GM10266 (cell line): ENCODE results near the gene ESAM.
A peak's percentile ranks its signal among the peaks of the same experiment; 100 is the strongest.

Source experiments
- DNase-seq: peaks from one replicate; pipeline ENCODE4 v3.0.0; 2012; ENCODE audit errors: extremely low spot score
- CTCF ChIP-seq: IDR thresholded peaks from 2 replicates; pipeline ENCODE4 v1.5.1; 2012; ENCODE audit warnings: mild to moderate bottlenecking, low read depth; ENCODE audit not compliant: control insufficient read depth, insufficient read depth; ENCODE audit errors: missing control alignments

Gene ESAM

DNA sequence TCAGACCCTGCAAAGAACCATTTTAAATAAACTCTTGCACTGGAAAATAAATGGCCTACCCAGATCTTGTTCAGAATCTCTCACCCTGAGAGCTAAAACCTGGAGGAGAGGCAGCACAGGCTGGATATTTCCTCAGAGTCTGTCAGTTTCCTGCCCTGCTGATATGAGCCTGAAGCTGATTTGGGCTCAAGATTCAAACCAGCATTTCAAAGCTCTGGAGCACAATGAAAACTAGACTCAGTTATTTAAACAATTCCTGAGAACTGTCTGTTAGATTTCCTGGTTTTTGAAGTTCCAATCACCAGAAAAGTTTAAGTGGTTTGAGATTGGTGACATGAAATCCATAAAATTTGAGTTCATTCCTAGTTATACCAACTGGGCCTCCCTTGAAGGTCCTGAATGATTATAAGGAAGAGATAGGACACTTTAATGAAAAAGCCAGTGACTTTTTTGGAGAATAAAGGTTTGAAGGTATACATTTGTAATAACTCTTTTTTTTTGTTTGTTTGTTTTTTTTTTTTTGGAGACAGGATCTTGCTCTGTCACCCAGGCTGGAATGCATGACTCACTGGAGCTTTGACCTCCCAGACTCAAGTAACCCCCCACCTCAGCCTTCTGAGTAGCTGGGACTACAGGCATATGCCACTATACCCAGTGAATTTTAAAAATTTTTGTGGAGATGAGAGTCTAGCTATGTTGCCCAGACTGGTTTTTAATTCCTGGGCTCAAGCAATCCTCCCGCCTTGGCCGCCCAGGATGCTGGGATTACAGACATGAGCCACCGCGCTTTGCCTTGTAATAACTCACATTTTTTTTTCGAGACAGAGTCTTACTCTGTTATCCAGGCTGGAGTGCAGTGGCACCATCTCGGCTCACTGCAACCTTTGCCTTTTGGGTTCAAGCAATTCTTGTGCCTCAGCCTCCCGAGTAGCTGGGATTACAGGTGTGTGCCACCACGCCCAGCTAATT lies 8.0 kb upstream of the ESAM start:
- no peak for TF ChIP-seq CTCF
- no peak for DNase-seq

DNA sequence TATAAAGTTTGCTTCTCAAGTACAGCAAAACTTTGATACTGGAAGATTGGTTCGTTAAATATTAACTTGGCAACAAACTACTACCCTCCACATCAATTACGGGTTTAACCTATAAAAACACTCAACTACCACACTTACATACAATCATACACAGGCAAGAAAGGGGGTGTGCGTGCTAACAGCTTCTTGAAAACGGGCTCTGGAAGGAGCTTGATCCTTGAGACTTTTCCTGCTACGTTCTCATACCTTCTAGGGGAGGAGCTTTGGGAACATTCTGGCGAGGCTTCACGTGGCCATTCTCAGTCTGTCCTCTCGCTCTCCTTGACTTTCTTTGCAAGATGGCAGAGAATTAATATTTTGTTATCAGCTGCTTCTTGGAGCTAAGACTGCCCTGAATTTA lies 6.8 kb upstream of the ESAM start:
- no peak for DNase-seq
- TF ChIP-seq CTCF: no peak

DNA sequence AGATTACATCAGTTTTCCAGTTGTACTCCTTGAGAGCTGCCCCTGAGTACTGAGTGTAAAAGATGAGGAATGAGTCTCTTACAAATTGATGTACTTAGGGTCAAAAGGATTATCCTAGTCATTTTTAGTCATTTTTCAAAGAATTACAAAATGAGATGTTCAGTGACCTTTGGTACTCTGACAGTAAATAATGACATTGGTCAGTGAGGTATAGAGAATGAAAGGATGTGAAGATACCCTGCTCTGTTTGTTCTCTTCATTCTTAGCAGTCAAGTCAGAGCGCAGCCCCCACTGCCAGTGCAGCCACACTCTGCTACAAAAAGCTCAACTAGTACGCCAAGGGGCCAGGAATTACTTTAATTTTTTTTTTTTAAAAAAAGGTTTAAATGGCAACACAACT lies 4.1 kb upstream of the ESAM start:
- no peak for DNase-seq
- TF ChIP-seq CTCF: no peak

DNA sequence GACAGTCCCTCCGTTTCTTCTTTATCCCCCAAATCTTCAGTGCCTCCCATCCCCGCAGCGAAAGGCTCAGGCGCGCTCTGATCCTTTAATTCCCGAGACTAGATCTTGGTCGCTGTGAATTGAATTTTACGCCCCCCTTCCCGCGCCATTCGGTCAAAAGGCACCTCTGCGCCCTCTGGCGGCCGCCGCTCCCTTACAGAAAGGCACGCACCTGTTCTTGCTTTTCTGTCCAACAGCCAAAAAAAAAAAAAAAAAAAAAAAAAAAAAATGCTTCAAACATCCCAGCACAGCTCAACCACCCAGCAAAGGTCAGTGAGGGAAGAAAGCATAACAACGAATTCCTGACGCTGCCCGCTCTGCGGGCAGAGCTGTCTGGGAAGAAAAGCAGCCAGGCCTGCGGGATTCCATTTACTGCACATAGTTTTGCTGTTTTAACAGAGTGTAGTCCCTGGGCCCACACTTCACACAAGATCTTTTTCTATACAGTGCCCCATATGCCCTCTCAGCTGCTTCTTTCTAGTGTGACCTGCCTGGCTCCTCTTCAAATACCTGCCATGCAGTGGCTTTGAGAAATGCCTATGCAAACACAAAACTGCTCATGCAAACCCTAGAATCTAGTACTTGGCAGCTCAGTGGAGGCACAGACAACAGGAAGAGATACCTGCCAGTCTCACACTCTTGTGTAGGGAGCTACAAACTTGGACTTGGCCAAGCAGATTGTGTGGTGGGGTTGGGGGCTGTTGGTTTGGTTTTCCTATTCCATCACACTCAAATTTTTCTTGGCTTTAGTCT lies 1.3 kb upstream of the ESAM start:
- peak; percentile 74 for DNase-seq
- peak; percentile 83 for TF ChIP-seq CTCF

DNA sequence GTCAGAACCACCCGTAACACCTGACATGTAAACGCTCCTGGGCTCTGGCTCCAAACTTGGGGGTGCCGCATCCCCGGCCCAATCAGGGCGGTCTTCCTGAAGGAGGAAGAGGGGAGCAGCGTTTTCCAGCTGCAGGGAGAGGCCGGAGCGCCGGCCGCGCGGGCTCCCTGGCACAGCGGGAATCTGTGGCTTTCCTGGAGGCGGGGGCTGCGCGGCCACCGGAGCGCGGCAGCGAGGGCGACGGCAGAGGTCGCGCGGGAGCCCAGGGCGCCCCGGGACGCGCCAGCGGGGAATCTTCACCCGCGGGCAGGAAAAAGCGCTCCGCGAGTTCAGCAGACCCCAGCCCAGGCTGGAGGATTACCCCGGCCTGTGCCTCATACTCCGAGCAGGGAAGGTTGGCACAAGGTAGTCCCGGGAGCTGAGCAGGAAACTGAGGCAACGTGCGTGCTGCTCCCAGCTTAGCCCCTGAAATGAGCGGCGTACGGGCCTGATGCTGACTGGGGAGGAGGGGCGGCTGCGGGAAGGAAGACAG lies 600 bp upstream of the ESAM start:
- no peak for DNase-seq
- no peak for TF ChIP-seq CTCF

- peak; percentile 59 for DNase-seq
- TF ChIP-seq CTCF: no peak
Observed at GRCh38 chr11:124761301-124762104, 587 bp downstream of the ESAM start.
